ENCODE data around the gene LRRC3C.
A peak's percentile ranks its signal among the peaks of the same experiment; 100 is the strongest.

LRRC3C gene

DNA sequence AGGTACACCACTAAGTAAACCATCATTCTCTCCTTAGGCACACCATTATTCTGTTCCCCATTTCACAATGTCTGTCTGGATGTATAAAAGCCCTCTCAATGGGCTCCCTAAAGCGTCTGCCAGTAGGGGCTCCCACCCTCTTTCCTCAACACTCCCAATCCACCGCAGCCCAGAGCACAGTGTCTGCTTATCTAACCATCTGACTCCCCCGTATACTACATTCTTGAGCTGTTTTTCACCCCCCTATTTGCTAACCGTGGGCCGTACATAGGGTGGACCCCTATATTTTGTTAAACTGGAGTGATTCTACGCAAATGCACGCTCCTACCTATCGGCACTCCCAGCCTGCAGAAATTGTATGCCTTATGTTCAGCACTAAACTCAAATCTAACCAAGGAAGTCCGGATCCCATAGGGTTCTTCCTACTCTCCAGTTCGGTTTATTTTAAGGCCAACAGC is 52.4 kb downstream of the LRRC3C start:
- DNase-seq (ENCODE audit: low read depth) = no peak

- peak; percentile 97 for DNase-seq (ENCODE audit: low read depth)
These were observed 53.0 kb downstream of the LRRC3C start, which contains the start of gene PSMD3 for GRCh38 chr17:39980351-39981206. PSMD3 (plus strand) TSS chr17:39980807; CDS start chr17:39980971, 164 bp downstream.

- no peak for DNase-seq (ENCODE audit: low read depth)
These were observed 53.7 kb downstream of the LRRC3C start for GRCh38 chr17:39981207-39981741.

DNA sequence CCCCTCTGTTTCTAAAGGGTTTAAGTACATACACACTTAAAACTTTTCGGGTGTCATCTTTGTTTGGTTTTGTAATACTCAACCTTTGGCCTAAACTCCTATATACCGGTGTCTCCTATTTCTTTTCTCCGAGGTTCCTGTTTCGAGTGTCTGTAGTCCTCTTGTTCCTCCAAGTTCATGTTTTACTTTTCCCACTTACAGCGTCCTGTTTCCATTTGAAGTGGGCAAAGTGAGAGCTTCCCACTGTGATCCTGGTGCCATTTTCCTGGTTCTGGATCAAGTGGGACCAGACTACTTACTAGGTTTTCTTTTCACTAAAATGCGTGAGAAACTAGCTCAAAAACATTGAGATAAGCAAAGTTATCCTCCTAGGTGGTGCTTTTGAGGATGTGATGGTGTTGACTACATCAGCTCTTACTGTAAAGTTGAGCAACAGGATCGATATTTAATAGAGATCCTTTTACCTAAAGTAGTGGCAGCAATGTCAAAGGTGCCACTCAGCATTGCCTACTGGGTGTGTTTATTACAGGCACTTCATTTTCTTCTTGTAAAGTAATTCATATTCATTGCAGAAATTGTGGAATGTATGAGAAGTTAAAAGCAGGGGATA is 54.3 kb downstream of the LRRC3C start:
- no peak for DNase-seq (ENCODE audit: low read depth)

DNA sequence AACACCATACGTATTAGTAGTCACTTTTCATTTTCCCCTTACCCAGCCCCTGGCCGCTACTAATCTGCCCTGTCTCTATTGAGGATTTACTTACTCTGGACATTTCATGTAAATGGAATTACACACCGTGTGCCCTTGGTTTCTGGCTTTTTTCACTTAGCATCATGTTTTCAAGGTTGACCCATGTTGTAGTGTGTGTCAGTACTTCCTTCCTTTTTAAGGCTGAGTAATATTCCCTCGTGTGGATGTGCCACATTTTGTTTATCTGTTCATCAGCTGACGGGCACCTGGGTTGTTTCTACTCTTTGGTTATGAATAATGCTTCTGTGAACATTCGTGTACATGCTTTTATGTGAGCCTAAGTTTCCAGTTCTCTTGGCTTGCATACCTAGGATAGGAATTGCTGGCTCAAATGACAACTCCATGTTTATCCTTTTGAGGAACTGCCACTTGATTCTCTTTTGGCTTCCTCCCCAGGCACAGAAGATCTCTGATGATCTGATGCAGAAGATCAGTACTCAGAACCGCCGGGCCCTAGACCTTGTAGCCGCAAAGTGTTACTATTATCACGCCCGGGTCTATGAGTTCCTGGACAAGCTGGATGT is 60.8 kb downstream of the LRRC3C start:
- no peak for DNase-seq (ENCODE audit: low read depth)

DNA sequence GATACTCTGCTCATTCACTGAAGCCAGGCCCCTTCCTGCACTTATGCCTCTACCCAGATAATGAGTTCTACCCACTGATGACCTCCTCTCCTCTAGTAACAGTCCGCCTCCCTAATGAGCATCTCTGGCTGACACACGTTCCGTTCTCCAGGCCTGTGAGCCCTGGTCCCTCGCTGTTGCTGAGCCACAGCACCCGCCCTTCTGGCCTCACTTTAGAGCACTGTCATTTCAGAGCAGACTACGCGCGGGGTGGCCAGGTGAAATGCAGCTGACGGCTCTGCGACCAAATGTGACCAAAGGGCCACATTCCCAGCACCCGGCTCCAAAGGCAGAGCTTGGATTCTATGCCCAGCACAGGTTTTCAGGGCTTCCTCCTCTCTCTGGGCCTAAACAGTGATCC is 66.9 kb downstream of the LRRC3C start:
- no peak for DNase-seq (ENCODE audit: low read depth)

Data from stimulated activated CD4-positive, alpha-beta T cell treated with anti-CD3 and anti-CD28 coated beads, Interleukin-2, amount 100 ng/mL, for 4 hours (primary cell).